ENCODE data around the gene WDR41.
"Not testable (repeated sequence)": the region's sequence is repeated elsewhere in the genome, so short reads cannot be mapped to it uniquely, and the experiment has no call there.

The WDR41 gene

GRCh38 chr5:77491783-77492652, at the start of gene WDR41:
Gene WDR41, minus strand, starts transcription at chr5:77492316. Its CDS starts 96 bp downstream, at chr5:77492220.
- DNase-seq, result peak; percentile 85

- no peak for DNase-seq
Measured at GRCh38 chr5:77531297-77531696, 39.2 kb upstream of the WDR41 start.

- no peak for DNase-seq
Measured at GRCh38 chr5:77518304-77518703, 26.2 kb upstream of the WDR41 start.

GRCh38 chr5:77514457-77514856, 22.3 kb upstream of the WDR41 start:
- no peak for DNase-seq

- DNase-seq, result no peak
Measured at GRCh38 chr5:77513321-77513720, 21.2 kb upstream of the WDR41 start.

- not testable (repeated sequence) for DNase-seq
Measured at GRCh38 chr5:77501132-77501531, 9.0 kb upstream of the WDR41 start.

- DNase-seq, result no peak
Measured at GRCh38 chr5:77499973-77500372, 7.9 kb upstream of the WDR41 start.

GRCh38 chr5:77499441-77499840, 7.3 kb upstream of the WDR41 start:
- no peak for DNase-seq

GRCh38 chr5:77498952-77499351, 6.8 kb upstream of the WDR41 start:
- no peak for DNase-seq

GRCh38 chr5:77494935-77495334, 2.8 kb upstream of the WDR41 start:
- no peak for DNase-seq

GRCh38 chr5:77492653-77493000, 511 bp upstream of the WDR41 start:
- DNase-seq, result no peak

- peak; percentile 2 for DNase-seq
Measured at GRCh38 chr5:77490741-77491344, 1.3 kb downstream of the WDR41 start.

- DNase-seq, result no peak
Measured at GRCh38 chr5:77486344-77486962, 5.7 kb downstream of the WDR41 start.

GRCh38 chr5:77483682-77484081, 8.4 kb downstream of the WDR41 start:
- no peak for DNase-seq

GRCh38 chr5:77475041-77475440, 17.1 kb downstream of the WDR41 start:
- not testable (repeated sequence) for DNase-seq

GRCh38 chr5:77468875-77469274, 23.2 kb downstream of the WDR41 start:
- DNase-seq, result not testable (repeated sequence)

GRCh38 chr5:77463905-77464304, 28.2 kb downstream of the WDR41 start:
- no peak for DNase-seq

GRCh38 chr5:77461287-77461686, 30.8 kb downstream of the WDR41 start:
- DNase-seq, result no peak

- no peak for DNase-seq
Measured at GRCh38 chr5:77454123-77454522, 38.0 kb downstream of the WDR41 start.

GRCh38 chr5:77452351-77452750, 39.8 kb downstream of the WDR41 start:
- no peak for DNase-seq

GRCh38 chr5:77449981-77450380, 42.1 kb downstream of the WDR41 start:
- no peak for DNase-seq

- DNase-seq, result no peak
Measured at GRCh38 chr5:77449277-77449676, 42.8 kb downstream of the WDR41 start.

- no peak for DNase-seq
Measured at GRCh38 chr5:77448831-77449230, 43.3 kb downstream of the WDR41 start.

- no peak for DNase-seq
Measured at GRCh38 chr5:77444356-77444755, 47.8 kb downstream of the WDR41 start.

All from CD4-positive, alpha-beta T cell treated with Interleukin-10 for 1 hour (primary cell).